Spleen (tissue), 11 donors: Measurements from ENCODE around the gene SEC14L6. TPM values are rescaled to one million over a fixed set of nuclear protein-coding genes. Genes with fewer than 3 reads are reported as not detected.

Experiments used
- DNase-seq: peaks from one replicate; pipeline ENCODE4 v3.0.0-alpha.2; 2020
- H3K27ac ChIP-seq, 8 donors: fragments of 200-600 bp; sonication (generic) in 7 of 8; 1 replicate in 4 of 8; 2 replicates in 4 of 8; pipeline versions ENCODE4 v1.5.0 to v1.8.0; 2016 to 2021; ENCODE audit warnings: inconsistent platforms in 4 of 8, mild to moderate bottlenecking in 4 of 8, moderate library complexity in 1 of 8
- H3K27me3 ChIP-seq, 7 donors: fragments of 200-600 bp; sonication (generic) in 6 of 7; replicated peaks in 1 of 7; 1 replicate in 4 of 7; 2 replicates in 3 of 7; pipeline versions ENCODE4 v1.5.0 to v1.8.0; 2016 to 2021; ENCODE audit warnings: inconsistent platforms in 3 of 7, mild to moderate bottlenecking in 1 of 7
- H3K36me3 ChIP-seq, 6 donors: fragments of 200-600 bp; sonication (generic) in 5 of 6; 1 replicate in 4 of 6; 2 replicates in 2 of 6; pipeline versions ENCODE4 v1.5.0 to v1.8.0; 2016 to 2021; ENCODE audit warnings: inconsistent platforms in 2 of 6
- H3K4me1 ChIP-seq, 6 donors: fragments of 200-600 bp; sonication (generic) in 5 of 6; 1 replicate in 3 of 6; 2 replicates in 3 of 6; pipeline versions ENCODE4 v1.5.0 to v1.8.0; 2016 to 2021; ENCODE audit warnings: inconsistent platforms in 3 of 6
- H3K4me3 ChIP-seq, 8 donors: fragments of 200-600 bp; sonication (generic) in 7 of 8; 1 replicate in 4 of 8; 2 replicates in 4 of 8; pipeline versions ENCODE4 v1.5.0 to v1.8.0; 2016 to 2021; ENCODE audit warnings: inconsistent platforms in 4 of 8, mild to moderate bottlenecking in 4 of 8, moderate library complexity in 2 of 8
- H3K9me3 ChIP-seq, 8 donors: fragments of 200-600 bp; sonication (generic) in 7 of 8; 1 replicate in 4 of 8; 2 replicates in 4 of 8; pipeline versions ENCODE4 v1.5.0 to v1.8.0; 2016 to 2021; ENCODE audit warnings: inconsistent platforms in 4 of 8
- CTCF ChIP-seq, 11 experiments: fragments of 200-600 bp in 7 of 11; fragments of 450-650 bp in 4 of 11; sonication (generic) in 4 of 11; IDR thresholded peaks in 8 of 11; conservative IDR thresholded peaks in 3 of 11; 1 replicate in 7 of 11; 2 replicates in 4 of 11; pipeline versions ENCODE4 v1.4.0 to v1.8.0; 2016 to 2021; ENCODE audit warnings: antibody characterized with exemption in 11 of 11, inconsistent platforms in 4 of 11, mild to moderate bottlenecking in 1 of 11
- POLR2A ChIP-seq, 3 donors: fragments of 450-650 bp; IDR thresholded peaks; one replicate each; pipeline ENCODE4 v1.5.1; 2017; ENCODE audit warnings: antibody characterized with exemption in 3 of 3, mild to moderate bottlenecking in 1 of 3
- POLR2AphosphoS5 ChIP-seq, 3 donors: sonication (generic); formaldehyde crosslinking; IDR thresholded peaks; one replicate each; pipeline ENCODE4 v1.5.1; 2017; ENCODE audit warnings: antibody characterized with exemption in 3 of 3
- WGBS, 5 donors: extraction: QIAGEN DNeasy Blood & Tissue Kit in 3 of 5; methylation state at CpG; one replicate each; pipeline versions ENCODE4 v1.1.5 to v1.1.7; 2013 to 2018; 5-methylcytosine and 5-hydroxymethylcytosine counted together
- intact Hi-C: fragments of 100-400 bp; cut with DNase I; formaldehyde crosslinking; loops from one replicate; pipeline ENCODE4 v1.15.0; 2023; ENCODE audit warnings: low total_unique reads
- polyA plus RNA-seq, 3 donors: library from polyadenylated mRNA; stranded (reverse); fragments of 200-250 nt; gene quantifications; one replicate each; pipeline ENCODE4 v1.2.1, GENCODE V29; 2013
- total RNA-seq, 7 donors: library from RNA; depleted of rRNA in 3 of 7; stranded (reverse); fragments of >200 nt in 3 of 7; fragmentation: NEBNext Ultra II Directional in 4 of 7; extraction: Animal tissue kit (Norgen Biotek cat#: 25700) in 4 of 7; gene quantifications; one replicate each; pipeline versions ENCODE4 v1.1.0 to v1.2.1, GENCODE V29; 2016 to 2021
- donor health status: healthy with polysubstance abuse.
- donor health status: DM: no; HTN: no; CAD: no; lungs with moderate emphysema.
- donor health status: DM: no; HTN: no; CAD: no.
- donor health status: Bipolar disorder and iron deficiency.
- donor health status: healthy.
- donor health status: DM: no; HTN: no; CAD: no.
- donor health status: DM: yes; HTN: yes; CAD: no.

Gene SEC14L6
- total and polyA plus RNA-seq, 10 donors: 0.03 to 0.56 (median 0.17) TPM; not detected in 2

GRCh38 chr22:30500628-30501027 is 45.9 kb downstream of the SEC14L6 start:
- DNase-seq: no peak
- intact Hi-C loops: no loop called here
- Histone ChIP-seq H3K27me3 (peaks cover 0 to 41% (median 13%) of the 10 kb centered on the region in 7 donors), H3K4me1 (peaks cover 0 to 7% (median 0%) of the 10 kb centered on the region in 6 donors), H3K4me3 (no peak overlapping the region), H3K9me3 (no peaks in the 10 kb centered on the region), H3K27ac (no peak overlapping the region), H3K36me3 (no peaks in the 10 kb centered on the region)
- TF ChIP-seq CTCF (IDR thresholded peaks at IDR 0.05 in 8 of 11, conservative IDR thresholded peaks at IDR 0.05 in 3 of 11) (no peak), POLR2AphosphoS5 (IDR thresholded peaks at IDR 0.05) (no peak), POLR2A (IDR thresholded peaks at IDR 0.05) (no peak)
- WGBS, 5 donors: 88 to 95% (median 91%) methylated on average over 6 of the region's 6 CpGs

- no peaks in the 10 kb centered on the region for H3K9me3 ChIP-seq
- H3K27me3 ChIP-seq: peaks cover 0 to 19% (median 0%) of the 10 kb centered on the region in 7 donors
- no peak for DNase-seq
- 83 to 88% (median 86%) methylated on average over 7 of the region's 7 CpGs for WGBS, 5 donors
- no peak overlapping the region for H3K27ac ChIP-seq
- TF ChIP-seq POLR2AphosphoS5 (IDR thresholded peaks at IDR 0.05): no peak
- TF ChIP-seq CTCF (IDR thresholded peaks at IDR 0.05 in 8 of 11, conservative IDR thresholded peaks at IDR 0.05 in 3 of 11): no peak
- no peak for TF ChIP-seq POLR2A (IDR thresholded peaks at IDR 0.05)
- H3K4me1 ChIP-seq: no peaks in the 10 kb centered on the region
- intact Hi-C loops: no loop called here
- H3K36me3 ChIP-seq: no peaks in the 10 kb centered on the region
- no peak overlapping the region for H3K4me3 ChIP-seq
Observed at GRCh38 chr22:30497466-30498150, 48.9 kb downstream of the SEC14L6 start.

- TF ChIP-seq POLR2AphosphoS5 (IDR thresholded peaks at IDR 0.05) (no peak), CTCF (IDR thresholded peaks at IDR 0.05 in 8 of 11, conservative IDR thresholded peaks at IDR 0.05 in 3 of 11) (no peak), POLR2A (IDR thresholded peaks at IDR 0.05) (no peak)
- H3K27ac ChIP-seq: no peak overlapping the region
- WGBS, 5 donors: 76 to 88% (median 79%) methylated on average over 12 to 14 of the region's 14 CpGs
- H3K36me3 ChIP-seq: no peaks in the 10 kb centered on the region
- H3K4me1 ChIP-seq: no peaks in the 10 kb centered on the region
- no peak for DNase-seq
- intact Hi-C loops: no loop called here
- no peaks in the 10 kb centered on the region for H3K9me3 ChIP-seq
- peaks cover 0 to 24% (median 0%) of the 10 kb centered on the region in 7 donors for H3K27me3 ChIP-seq
- H3K4me3 ChIP-seq: no peak overlapping the region
Observed at GRCh38 chr22:30495041-30495784, 51.3 kb downstream of the SEC14L6 start.

- intact Hi-C loops: no loop called here
- 74 to 90% (median 80%) methylated on average over 10 to 12 of the region's 12 CpGs for whole genome bisulfite sequencing, 5 donors
- H3K36me3 ChIP-seq: no peaks in the 10 kb centered on the region
- H3K27ac ChIP-seq: no peak overlapping the region
- no peak for DNase-seq
- H3K4me3 ChIP-seq: no peak overlapping the region
- no peaks in the 10 kb centered on the region for H3K9me3 ChIP-seq
- no peaks in the 10 kb centered on the region for H3K4me1 ChIP-seq
- TF ChIP-seq POLR2AphosphoS5 (IDR thresholded peaks at IDR 0.05) (no peak), POLR2A (IDR thresholded peaks at IDR 0.05) (no peak), CTCF (IDR thresholded peaks at IDR 0.05 in 8 of 11, conservative IDR thresholded peaks at IDR 0.05 in 3 of 11) (no peak)
- peaks cover 0 to 28% (median 0%) of the 10 kb centered on the region in 7 donors for H3K27me3 ChIP-seq
Observed at GRCh38 chr22:30492144-30492543, 54.4 kb downstream of the SEC14L6 start.
